Upper lobe of left lung (tissue), 6 donors: ENCODE data around the gene LRBA. TPM values are rescaled to one million over a fixed set of nuclear protein-coding genes. Genes with fewer than 3 reads are reported as not detected.

Experiments
- ATAC-seq, 2 donors: fragments of 200-7000 bp; cut with Tn5 transposase; one replicate each; pipeline ENCODE4 v1.9.1; 2022; ENCODE audit warnings: mild to moderate bottlenecking in 2 of 2, moderate library complexity in 2 of 2; ENCODE audit not compliant: low FRiP score in 2 of 2
- DNase-seq, 2 donors: peaks; one replicate each; pipeline ENCODE4 v3.0.0-alpha.2; 2019 to 2020
- H3K27ac ChIP-seq, 4 donors: fragments of 200-600 bp; sonication (generic); one replicate each; pipeline ENCODE4 v1.5.1; 2016 to 2019
- H3K27me3 ChIP-seq, 4 donors: fragments of 200-600 bp; sonication (generic); one replicate each; pipeline ENCODE4 v1.5.1; 2017 to 2019
- H3K36me3 ChIP-seq, 4 donors: fragments of 200-600 bp; sonication (generic); one replicate each; pipeline ENCODE4 v1.5.1; 2016 to 2019
- H3K4me1 ChIP-seq, 4 donors: fragments of 200-600 bp; sonication (generic); one replicate each; pipeline ENCODE4 v1.5.1; 2018 to 2019
- H3K4me3 ChIP-seq, 4 donors: fragments of 200-600 bp; sonication (generic); one replicate each; pipeline ENCODE4 v1.5.1; 2017 to 2019; ENCODE audit warnings: mild to moderate bottlenecking in 2 of 4, moderate library complexity in 1 of 4
- H3K9me3 ChIP-seq, 4 donors: fragments of 200-600 bp; sonication (generic); one replicate each; pipeline ENCODE4 v1.5.1; 2018 to 2019
- CTCF ChIP-seq, 6 experiments: fragments of 450-650 bp in 4 of 6; fragments of 200-600 bp in 2 of 6; sonication (generic) in 2 of 6; IDR thresholded peaks; one replicate each; pipeline ENCODE4 v1.5.1; 2016 to 2019; ENCODE audit warnings: antibody characterized with exemption in 6 of 6
- EP300 ChIP-seq, 4 donors: sonication (generic); formaldehyde crosslinking; IDR thresholded peaks; one replicate each; pipeline ENCODE4 v1.5.1; 2017; ENCODE audit warnings: antibody characterized with exemption in 4 of 4, control low read depth in 2 of 4
- POLR2A ChIP-seq, 4 donors: fragments of 450-650 bp; IDR thresholded peaks; one replicate each; pipeline ENCODE4 v1.5.1; 2016 to 2017; ENCODE audit warnings: antibody characterized with exemption in 4 of 4, mild to moderate bottlenecking in 2 of 4
- POLR2AphosphoS5 ChIP-seq, 2 donors: sonication (generic); formaldehyde crosslinking; IDR thresholded peaks; one replicate each; pipeline ENCODE4 v1.5.1; 2017; ENCODE audit warnings: antibody characterized with exemption in 2 of 2
- WGBS, 2 donors: methylation state at CpG; one replicate each; pipeline ENCODE4 v1.1.5; 2017 to 2018; 5-methylcytosine and 5-hydroxymethylcytosine counted together
- total RNA-seq, 6 donors: library from RNA; depleted of rRNA in 4 of 6; stranded (reverse); fragments of >200 nt in 4 of 6; gene quantifications; one replicate each; pipeline versions ENCODE4 v1.1.0 to v1.2.1, GENCODE V29; 2016 to 2021
- donor health status: DM: no; HTN: no; CAD: no; lungs with moderate emphysema.
- donor health status: DM: no; HTN: yes; CAD: no; lungs with severe emphysema.

LRBA gene
- total RNA-seq, 6 donors from 2014 or later = 34.7 to 139 (median 56.4) TPM

DNA sequence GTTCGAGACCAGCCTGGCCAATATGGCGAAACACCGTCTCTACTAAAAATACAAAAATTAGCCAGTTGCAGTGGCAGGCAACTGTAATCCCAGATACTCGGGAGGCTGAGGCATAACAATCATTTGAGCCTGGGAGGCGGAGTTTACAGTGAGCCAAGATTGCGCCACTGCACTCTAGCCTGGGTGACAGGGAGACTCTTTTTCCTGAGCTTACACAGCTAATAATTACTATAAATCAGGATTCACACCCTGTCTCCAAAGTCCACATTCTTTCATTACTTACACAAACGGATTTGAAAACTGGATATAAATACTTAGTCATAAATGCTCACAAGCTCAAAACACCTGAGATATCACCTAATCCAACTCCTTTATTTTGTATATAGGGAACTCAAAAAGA is 151.6 kb downstream of the LRBA start:
- H3K27ac ChIP-seq = no peak overlapping the region
- DNase-seq = no peak

DNA sequence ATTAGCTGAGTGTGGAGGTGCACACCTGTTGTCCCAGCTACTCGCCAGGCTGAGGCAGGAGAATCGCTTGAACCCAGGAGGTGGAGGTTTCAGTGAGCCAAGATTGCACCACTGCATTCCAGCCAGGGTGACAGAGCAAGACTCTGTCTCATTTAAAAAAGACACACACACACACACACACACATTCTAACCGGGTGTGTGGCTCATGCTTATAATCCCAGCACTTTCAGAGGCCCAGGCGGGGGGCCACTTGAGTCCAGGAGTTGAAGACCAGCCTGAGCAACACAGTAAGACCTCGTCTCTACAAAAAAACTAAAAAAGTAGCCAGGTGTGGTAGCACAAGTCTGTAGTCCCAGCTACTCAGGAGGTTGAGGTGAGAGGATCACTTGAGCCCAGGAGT is 152.3 kb downstream of the LRBA start:
- H3K36me3 ChIP-seq = no peaks in the 10 kb centered on the region
- ATAC-seq = no peak
- no peak for DNase-seq
- no peaks in the 10 kb centered on the region for H3K9me3 ChIP-seq
- H3K27me3 ChIP-seq = no peaks in the 10 kb centered on the region
- H3K4me3 ChIP-seq = no peak overlapping the region
- no peaks in the 10 kb centered on the region for H3K4me1 ChIP-seq
- WGBS, 2 donors = 84 to 98% methylated on average over 4 to 5 of the region's 5 CpGs
- no peak for TF ChIP-seq CTCF (IDR thresholded peaks at IDR 0.05)
- TF ChIP-seq POLR2AphosphoS5 (IDR thresholded peaks at IDR 0.05) = no peak
- TF ChIP-seq EP300 (IDR thresholded peaks at IDR 0.05) = no peak
- no peak for TF ChIP-seq POLR2A (IDR thresholded peaks at IDR 0.05)
- no peak overlapping the region for H3K27ac ChIP-seq

More for the DNA sequence above, 151.6 kb downstream of the LRBA start:
- H3K9me3 ChIP-seq = no peaks in the 10 kb centered on the region
- ATAC-seq = no peak
- 85 to 86% methylated on average over 7 of the region's 7 CpGs for WGBS, 2 donors
- H3K4me1 ChIP-seq = no peaks in the 10 kb centered on the region
- TF ChIP-seq POLR2A (IDR thresholded peaks at IDR 0.05) (no peak), POLR2AphosphoS5 (IDR thresholded peaks at IDR 0.05) (no peak), CTCF (IDR thresholded peaks at IDR 0.05) (no peak), EP300 (IDR thresholded peaks at IDR 0.05) (no peak)
- no peak overlapping the region for H3K4me3 ChIP-seq
- no peaks in the 10 kb centered on the region for H3K36me3 ChIP-seq
- H3K27me3 ChIP-seq = no peaks in the 10 kb centered on the region

GRCh38 chr4:150859453-150859852 is 155.6 kb downstream of the LRBA start:
- no peak for ATAC-seq
- no peaks in the 10 kb centered on the region for H3K36me3 ChIP-seq
- no peaks in the 10 kb centered on the region for H3K4me1 ChIP-seq
- no peak overlapping the region for H3K4me3 ChIP-seq
- TF ChIP-seq POLR2A (IDR thresholded peaks at IDR 0.05) = no peak
- no peak for TF ChIP-seq POLR2AphosphoS5 (IDR thresholded peaks at IDR 0.05)
- no peak for TF ChIP-seq CTCF (IDR thresholded peaks at IDR 0.05)
- no peaks in the 10 kb centered on the region for H3K9me3 ChIP-seq
- no peaks in the 10 kb centered on the region for H3K27me3 ChIP-seq
- no peak overlapping the region for H3K27ac ChIP-seq
- DNase-seq = no peak
- WGBS, 2 donors = 44 to 62% methylated on average over 1 of the region's 1 CpG

- WGBS, 2 donors = 100% methylated on average over 1 of the region's 1 CpG
Observed at GRCh38 chr4:150855981-150856510, 159.0 kb downstream of the LRBA start.

More at GRCh38 chr4:150855981-150856510, 159.0 kb downstream of the LRBA start:
- no peaks in the 10 kb centered on the region for H3K36me3 ChIP-seq
- ATAC-seq (no peak), DNase-seq (no peak)
- TF ChIP-seq POLR2AphosphoS5 (IDR thresholded peaks at IDR 0.05) (no peak), CTCF (IDR thresholded peaks at IDR 0.05) (no peak), EP300 (IDR thresholded peaks at IDR 0.05) (no peak), POLR2A (IDR thresholded peaks at IDR 0.05) (no peak)
- no peak overlapping the region for H3K4me3 ChIP-seq
- H3K4me1 ChIP-seq = no peaks in the 10 kb centered on the region
- no peak overlapping the region for H3K27ac ChIP-seq
- H3K27me3 ChIP-seq = no peaks in the 10 kb centered on the region
- no peaks in the 10 kb centered on the region for H3K9me3 ChIP-seq
